Subcutaneous adipose tissue (tissue), 4 donors: ENCODE results near the gene JMJD8. TPM values are rescaled to one million over a fixed set of nuclear protein-coding genes. Genes with fewer than 3 reads are reported as not detected.

Experiments used
- CTCF ChIP-seq: fragments of 450-650 bp; IDR thresholded peaks from one replicate; pipeline ENCODE4 v1.5.1; 2016; ENCODE audit warnings: low read depth, mild to moderate bottlenecking, control low read depth, antibody characterized with exemption, moderate library complexity
- total RNA-seq, 4 donors: library from RNA; depleted of rRNA; stranded (reverse); fragments of >200 nt; gene quantifications; one replicate each; pipeline ENCODE4 v1.1.0, GENCODE V29; 2016

The JMJD8 gene
- total RNA-seq, 4 donors from 2014 or later, result 27.4 to 67.8 (median 49.3) TPM

GRCh38 chr16:709566-710499, 25.7 kb upstream of the JMJD8 start:
- no peak for TF ChIP-seq CTCF

GRCh38 chr16:708959-709358, 24.8 kb upstream of the JMJD8 start:
- no peak for TF ChIP-seq CTCF

- no peak for TF ChIP-seq CTCF
Observed at GRCh38 chr16:708019-708418, 23.9 kb upstream of the JMJD8 start.

GRCh38 chr16:707062-707538, 23.0 kb upstream of the JMJD8 start:
- no peak for TF ChIP-seq CTCF

GRCh38 chr16:706189-707061, 22.3 kb upstream of the JMJD8 start:
- TF ChIP-seq CTCF, result no peak

GRCh38 chr16:705431-706188, 21.5 kb upstream of the JMJD8 start, which contains the start of gene FBXL16:
Gene FBXL16, minus strand, starts transcription at chr16:705801. Its CDS starts 8,396 bp downstream, at chr16:697405.
- TF ChIP-seq CTCF, result no peak
